ENCODE data around the gene RXRA.

The RXRA gene

GRCh38 chr9:134451700-134452458 is 125.6 kb downstream of the RXRA start:
- Histone ChIP-seq H3K4me2 (ENCODE audit: low read length) (no peak overlapping the region), H3K4me1 (ENCODE audit: insufficient read depth, low read length, severe bottlenecking) (no peaks in the 10 kb centered on the region), H3K27me3 (ENCODE audit: insufficient read depth, low read length) (no peaks in the 10 kb centered on the region; the same call in 1 of the 2 replicates), H3F3A (ENCODE audit: insufficient read depth, low read length) (no peaks in the 10 kb centered on the region), H3K9me3 (ENCODE audit: low read length) (peaks cover 9% of the 10 kb centered on the region), H3K9ac (ENCODE audit: low read length) (no peak overlapping the region), H3K79me2 (ENCODE audit: insufficient read depth, low read length) (no peaks in the 10 kb centered on the region), H2AFZ (ENCODE audit: low read length) (no peak overlapping the region), H3K4me3 (ENCODE audit: low read depth, low read length, poor library complexity, severe bottlenecking) (no peak overlapping the region), H3K27ac (ENCODE audit: low read depth, low read length, poor library complexity, severe bottlenecking) (no peak overlapping the region), H3K36me3 (ENCODE audit: insufficient read depth, low read length) (no peaks in the 10 kb centered on the region), H4K20me1 (ENCODE audit: insufficient read depth, low read length) (no peaks in the 10 kb centered on the region), H3K9me2 (ENCODE audit: low read depth, low read length) (no peaks in the 10 kb centered on the region)
- TF ChIP-seq CTCF (IDR thresholded peaks at IDR 0.05; ENCODE audit: low read length) (no peak), EZH2 (IDR thresholded peaks at IDR 0.05; ENCODE audit: borderline replicate concordance, low read length) (no peak)

GRCh38 chr9:134452728-134453127 is 126.5 kb downstream of the RXRA start:
- no peak overlapping the region for H2AFZ ChIP-seq (ENCODE audit: low read length)
- H3K9ac ChIP-seq (ENCODE audit: low read length) = no peak overlapping the region
- H3K4me1 ChIP-seq (ENCODE audit: insufficient read depth, low read length, severe bottlenecking) = no peaks in the 10 kb centered on the region
- H4K20me1 ChIP-seq (ENCODE audit: insufficient read depth, low read length) = no peaks in the 10 kb centered on the region
- no peaks in the 10 kb centered on the region; the same call in 1 of the 2 replicates for H3K27me3 ChIP-seq (ENCODE audit: insufficient read depth, low read length)
- no peak for TF ChIP-seq CTCF (IDR thresholded peaks at IDR 0.05; ENCODE audit: low read length)
- TF ChIP-seq EZH2 (IDR thresholded peaks at IDR 0.05; ENCODE audit: borderline replicate concordance, low read length) = no peak
- no peak overlapping the region for H3K4me2 ChIP-seq (ENCODE audit: low read length)
- peaks cover 9% of the 10 kb centered on the region for H3K9me3 ChIP-seq (ENCODE audit: low read length)
- H3F3A ChIP-seq (ENCODE audit: insufficient read depth, low read length) = no peaks in the 10 kb centered on the region
- H3K79me2 ChIP-seq (ENCODE audit: insufficient read depth, low read length) = no peaks in the 10 kb centered on the region
- H3K36me3 ChIP-seq (ENCODE audit: insufficient read depth, low read length) = no peaks in the 10 kb centered on the region
- H3K9me2 ChIP-seq (ENCODE audit: low read depth, low read length) = no peaks in the 10 kb centered on the region
- no peak overlapping the region for H3K27ac ChIP-seq (ENCODE audit: low read depth, low read length, poor library complexity, severe bottlenecking)
- H3K4me3 ChIP-seq (ENCODE audit: low read depth, low read length, poor library complexity, severe bottlenecking) = no peak overlapping the region

- H3K27ac ChIP-seq (ENCODE audit: low read depth, low read length, poor library complexity, severe bottlenecking) = no peak overlapping the region
- H4K20me1 ChIP-seq (ENCODE audit: insufficient read depth, low read length) = no peaks in the 10 kb centered on the region
- no peaks in the 10 kb centered on the region; the same call in 1 of the 2 replicates for H3K27me3 ChIP-seq (ENCODE audit: insufficient read depth, low read length)
- TF ChIP-seq CTCF (IDR thresholded peaks at IDR 0.05; ENCODE audit: low read length) (no peak), EZH2 (IDR thresholded peaks at IDR 0.05; ENCODE audit: borderline replicate concordance, low read length) (no peak)
- H2AFZ ChIP-seq (ENCODE audit: low read length) = no peak overlapping the region
- no peak overlapping the region for H3K9ac ChIP-seq (ENCODE audit: low read length)
- no peaks in the 10 kb centered on the region for H3F3A ChIP-seq (ENCODE audit: insufficient read depth, low read length)
- H3K79me2 ChIP-seq (ENCODE audit: insufficient read depth, low read length) = no peaks in the 10 kb centered on the region
- H3K36me3 ChIP-seq (ENCODE audit: insufficient read depth, low read length) = no peaks in the 10 kb centered on the region
- H3K4me1 ChIP-seq (ENCODE audit: insufficient read depth, low read length, severe bottlenecking) = no peaks in the 10 kb centered on the region
- H3K9me2 ChIP-seq (ENCODE audit: low read depth, low read length) = no peaks in the 10 kb centered on the region
- no peak overlapping the region for H3K4me3 ChIP-seq (ENCODE audit: low read depth, low read length, poor library complexity, severe bottlenecking)
- H3K4me2 ChIP-seq (ENCODE audit: low read length) = no peak overlapping the region
- peaks cover 2% of the 10 kb centered on the region; the same call in 1 of the 2 replicates for H3K9me3 ChIP-seq (ENCODE audit: low read length)
Observed at GRCh38 chr9:134453776-134454475, 127.7 kb downstream of the RXRA start.
